IMR-90 (cell line): Measurements from ENCODE around the gene VAT1L.

Source experiments
- MXI1 ChIP-seq: IDR thresholded peaks from 2 replicates; pipeline ENCODE4 v1.6.1; 2012; ENCODE audit warnings: low read depth, mild to moderate bottlenecking, low read length, moderate library complexity, borderline replicate concordance
- POLR2A ChIP-seq: IDR thresholded peaks from 2 replicates; pipeline ENCODE4 v1.6.1; 2012; ENCODE audit warnings: mild to moderate bottlenecking, low read depth, low read length
- RAD21 ChIP-seq: IDR thresholded peaks from 2 replicates; pipeline ENCODE4 v1.6.1; 2012; ENCODE audit warnings: low read length, improper control_type of control experiment
- SMC3 ChIP-seq: fragments of 150-350 bp; IDR thresholded peaks from 2 replicates; pipeline ENCODE4 v1.6.1; 2016; ENCODE audit warnings: low read depth, mild to moderate bottlenecking, antibody characterized with exemption, low read length, moderate library complexity
- TF ChIP-seq, protein P1 (sequence below): conservative IDR thresholded peaks from 2 replicates; pipeline ENCODE4 v1.5.1; 2012; ENCODE audit warnings: mild to moderate bottlenecking, low read depth, low read length, improper control_type of control experiment

DNA sequence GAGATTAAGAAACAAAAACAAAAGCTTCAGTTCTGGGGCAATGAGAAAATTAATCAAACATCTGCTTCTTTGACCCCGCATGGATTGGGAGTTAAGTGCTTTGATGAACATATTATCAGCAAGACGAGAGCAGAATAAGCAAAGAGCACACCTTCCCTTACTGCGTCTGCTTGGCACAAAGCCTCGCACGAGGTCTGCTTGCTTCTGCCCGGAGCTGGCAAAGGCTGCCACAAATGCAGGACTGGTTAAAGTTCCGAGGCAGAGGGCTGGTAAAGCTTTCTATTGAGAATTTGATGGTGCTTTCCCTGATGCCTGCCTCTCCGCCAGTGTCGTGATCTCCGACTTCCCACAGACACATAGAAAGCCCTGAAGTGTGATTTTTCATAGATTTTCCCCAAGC, 17.0 kb downstream of the VAT1L start:
- TF ChIP-seq, protein P1, sequence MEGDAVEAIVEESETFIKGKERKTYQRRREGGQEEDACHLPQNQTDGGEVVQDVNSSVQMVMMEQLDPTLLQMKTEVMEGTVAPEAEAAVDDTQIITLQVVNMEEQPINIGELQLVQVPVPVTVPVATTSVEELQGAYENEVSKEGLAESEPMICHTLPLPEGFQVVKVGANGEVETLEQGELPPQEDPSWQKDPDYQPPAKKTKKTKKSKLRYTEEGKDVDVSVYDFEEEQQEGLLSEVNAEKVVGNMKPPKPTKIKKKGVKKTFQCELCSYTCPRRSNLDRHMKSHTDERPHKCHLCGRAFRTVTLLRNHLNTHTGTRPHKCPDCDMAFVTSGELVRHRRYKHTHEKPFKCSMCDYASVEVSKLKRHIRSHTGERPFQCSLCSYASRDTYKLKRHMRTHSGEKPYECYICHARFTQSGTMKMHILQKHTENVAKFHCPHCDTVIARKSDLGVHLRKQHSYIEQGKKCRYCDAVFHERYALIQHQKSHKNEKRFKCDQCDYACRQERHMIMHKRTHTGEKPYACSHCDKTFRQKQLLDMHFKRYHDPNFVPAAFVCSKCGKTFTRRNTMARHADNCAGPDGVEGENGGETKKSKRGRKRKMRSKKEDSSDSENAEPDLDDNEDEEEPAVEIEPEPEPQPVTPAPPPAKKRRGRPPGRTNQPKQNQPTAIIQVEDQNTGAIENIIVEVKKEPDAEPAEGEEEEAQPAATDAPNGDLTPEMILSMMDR, result no peak
- TF ChIP-seq POLR2A (no peak), SMC3 (no peak), RAD21 (no peak), MXI1 (no peak)
